Spleen (tissue), 11 donors: ENCODE data around the gene ANKRD37. TPM values are rescaled to one million over a fixed set of nuclear protein-coding genes. Genes with fewer than 3 reads are reported as not detected.

Experiments used
- DNase-seq: peaks from one replicate; pipeline ENCODE4 v3.0.0-alpha.2; 2020
- H3K27ac ChIP-seq, 8 donors: fragments of 200-600 bp; sonication (generic) in 7 of 8; 1 replicate in 4 of 8; 2 replicates in 4 of 8; pipeline versions ENCODE4 v1.5.0 to v1.8.0; 2016 to 2021; ENCODE audit warnings: inconsistent platforms in 4 of 8, mild to moderate bottlenecking in 4 of 8, moderate library complexity in 1 of 8
- H3K27me3 ChIP-seq, 7 donors: fragments of 200-600 bp; sonication (generic) in 6 of 7; replicated peaks in 1 of 7; 1 replicate in 4 of 7; 2 replicates in 3 of 7; pipeline versions ENCODE4 v1.5.0 to v1.8.0; 2016 to 2021; ENCODE audit warnings: inconsistent platforms in 3 of 7, mild to moderate bottlenecking in 1 of 7
- H3K36me3 ChIP-seq, 6 donors: fragments of 200-600 bp; sonication (generic) in 5 of 6; 1 replicate in 4 of 6; 2 replicates in 2 of 6; pipeline versions ENCODE4 v1.5.0 to v1.8.0; 2016 to 2021; ENCODE audit warnings: inconsistent platforms in 2 of 6
- H3K4me1 ChIP-seq, 6 donors: fragments of 200-600 bp; sonication (generic) in 5 of 6; 1 replicate in 3 of 6; 2 replicates in 3 of 6; pipeline versions ENCODE4 v1.5.0 to v1.8.0; 2016 to 2021; ENCODE audit warnings: inconsistent platforms in 3 of 6
- H3K4me3 ChIP-seq, 8 donors: fragments of 200-600 bp; sonication (generic) in 7 of 8; 1 replicate in 4 of 8; 2 replicates in 4 of 8; pipeline versions ENCODE4 v1.5.0 to v1.8.0; 2016 to 2021; ENCODE audit warnings: inconsistent platforms in 4 of 8, mild to moderate bottlenecking in 4 of 8, moderate library complexity in 2 of 8
- H3K9me3 ChIP-seq, 8 donors: fragments of 200-600 bp; sonication (generic) in 7 of 8; 1 replicate in 4 of 8; 2 replicates in 4 of 8; pipeline versions ENCODE4 v1.5.0 to v1.8.0; 2016 to 2021; ENCODE audit warnings: inconsistent platforms in 4 of 8
- CTCF ChIP-seq, 11 experiments: fragments of 200-600 bp in 7 of 11; fragments of 450-650 bp in 4 of 11; sonication (generic) in 4 of 11; IDR thresholded peaks in 8 of 11; conservative IDR thresholded peaks in 3 of 11; 1 replicate in 7 of 11; 2 replicates in 4 of 11; pipeline versions ENCODE4 v1.4.0 to v1.8.0; 2016 to 2021; ENCODE audit warnings: antibody characterized with exemption in 11 of 11, inconsistent platforms in 4 of 11, mild to moderate bottlenecking in 1 of 11
- POLR2A ChIP-seq, 3 donors: fragments of 450-650 bp; IDR thresholded peaks; one replicate each; pipeline ENCODE4 v1.5.1; 2017; ENCODE audit warnings: antibody characterized with exemption in 3 of 3, mild to moderate bottlenecking in 1 of 3
- POLR2AphosphoS5 ChIP-seq, 3 donors: sonication (generic); formaldehyde crosslinking; IDR thresholded peaks; one replicate each; pipeline ENCODE4 v1.5.1; 2017; ENCODE audit warnings: antibody characterized with exemption in 3 of 3
- WGBS, 5 donors: extraction: QIAGEN DNeasy Blood & Tissue Kit in 3 of 5; methylation state at CpG; one replicate each; pipeline versions ENCODE4 v1.1.5 to v1.1.7; 2013 to 2018; 5-methylcytosine and 5-hydroxymethylcytosine counted together
- intact Hi-C: fragments of 100-400 bp; cut with DNase I; formaldehyde crosslinking; loops from one replicate; pipeline ENCODE4 v1.15.0; 2023; ENCODE audit warnings: low total_unique reads
- polyA plus RNA-seq, 3 donors: library from polyadenylated mRNA; stranded (reverse); fragments of 200-250 nt; gene quantifications; one replicate each; pipeline ENCODE4 v1.2.1, GENCODE V29; 2013
- total RNA-seq, 7 donors: library from RNA; depleted of rRNA in 3 of 7; stranded (reverse); fragments of >200 nt in 3 of 7; fragmentation: NEBNext Ultra II Directional in 4 of 7; extraction: Animal tissue kit (Norgen Biotek cat#: 25700) in 4 of 7; gene quantifications; one replicate each; pipeline versions ENCODE4 v1.1.0 to v1.2.1, GENCODE V29; 2016 to 2021
- donor health status: healthy with polysubstance abuse.
- donor health status: DM: no; HTN: no; CAD: no; lungs with moderate emphysema.
- donor health status: DM: no; HTN: no; CAD: no.
- donor health status: Bipolar disorder and iron deficiency.
- donor health status: healthy.
- donor health status: DM: no; HTN: no; CAD: no.
- donor health status: DM: yes; HTN: yes; CAD: no.

Gene ANKRD37
- total and polyA plus RNA-seq, 10 donors = 6.0 to 21.1 (median 9.7) TPM

- no peak for DNase-seq
- Histone ChIP-seq H3K27ac (no peak overlapping the region), H3K9me3 (peaks cover 0 to 12% (median 9%) of the 10 kb centered on the region in 8 donors), H3K4me1 (peaks cover 0 to 14% (median 2%) of the 10 kb centered on the region in 6 donors), H3K36me3 (no peaks in the 10 kb centered on the region), H3K27me3 (peaks cover 0 to 8% (median 0%) of the 10 kb centered on the region in 7 donors), H3K4me3 (no peak overlapping the region)
- TF ChIP-seq POLR2A (IDR thresholded peaks at IDR 0.05) (no peak), POLR2AphosphoS5 (IDR thresholded peaks at IDR 0.05) (no peak), CTCF (IDR thresholded peaks at IDR 0.05 in 8 of 11, conservative IDR thresholded peaks at IDR 0.05 in 3 of 11) (no peak)
- intact Hi-C loops = no loop called here
These were observed 13.9 kb upstream of the ANKRD37 start for GRCh38 chr4:185382754-185383153.

DNA sequence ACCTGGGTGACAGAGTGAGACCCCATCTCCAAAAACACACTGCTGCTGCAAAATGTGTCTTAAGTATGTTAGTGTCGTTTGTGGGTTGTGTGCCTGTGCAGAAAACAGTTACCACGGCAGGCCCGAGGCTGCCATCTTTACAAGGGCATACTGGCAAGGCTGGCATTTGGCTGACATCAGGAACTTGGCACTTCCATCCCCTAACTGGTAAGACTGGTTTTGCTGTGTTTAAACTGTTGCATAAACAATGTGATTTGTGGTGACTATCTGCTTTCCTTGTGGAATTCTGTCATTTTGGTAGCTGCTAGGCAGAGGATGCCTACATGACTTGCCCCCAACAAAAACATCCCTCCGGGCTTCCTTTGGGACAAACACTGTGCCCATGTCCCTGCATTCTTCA is 13.2 kb upstream of the ANKRD37 start:
- peaks cover 0 to 14% (median 2%) of the 10 kb centered on the region in 6 donors for H3K4me1 ChIP-seq
- H3K27me3 ChIP-seq = peaks cover 0 to 8% (median 0%) of the 10 kb centered on the region in 7 donors
- no peak for TF ChIP-seq POLR2A (IDR thresholded peaks at IDR 0.05)
- TF ChIP-seq CTCF (IDR thresholded peaks at IDR 0.05 in 8 of 11, conservative IDR thresholded peaks at IDR 0.05 in 3 of 11) = no peak
- TF ChIP-seq POLR2AphosphoS5 (IDR thresholded peaks at IDR 0.05) = no peak
- whole genome bisulfite sequencing, 5 donors = 78 to 97% (median 90%) methylated on average over 4 of the region's 4 CpGs
- DNase-seq = no peak
- H3K4me3 ChIP-seq = no peak overlapping the region
- intact Hi-C loops = no loop called here
- H3K36me3 ChIP-seq = no peaks in the 10 kb centered on the region
- no peak overlapping the region for H3K27ac ChIP-seq
- H3K9me3 ChIP-seq = peaks cover 0 to 12% (median 9%) of the 10 kb centered on the region in 8 donors

DNA sequence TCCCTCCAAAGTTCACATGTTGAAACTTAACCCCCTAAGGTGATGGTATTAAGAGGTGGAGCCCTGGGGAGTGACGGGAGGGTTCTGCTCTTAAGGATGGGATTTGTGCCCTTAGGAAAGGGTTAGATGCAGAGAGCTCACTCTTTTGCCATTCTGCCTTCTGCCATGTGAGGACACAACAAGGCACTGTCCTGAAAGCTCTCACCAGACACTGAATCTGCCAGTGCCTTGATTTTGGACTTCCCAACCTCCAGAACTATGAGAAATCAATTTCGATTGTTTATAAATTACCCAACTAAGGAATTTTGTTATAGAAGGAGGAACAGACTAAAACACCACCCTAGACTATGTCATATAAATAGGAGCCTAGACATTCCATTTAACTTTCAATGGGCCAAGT is 12.6 kb upstream of the ANKRD37 start:
- H3K36me3 ChIP-seq = no peaks in the 10 kb centered on the region
- peak overlapping the region in 7 of 8 donors; percentile 34 to 83 (median 74) for H3K27ac ChIP-seq

GRCh38 chr4:185384930-185385331 is 11.7 kb upstream of the ANKRD37 start:
- no peaks in the 10 kb centered on the region for H3K36me3 ChIP-seq
- H3K9me3 ChIP-seq = peaks cover 0 to 11% (median 8%) of the 10 kb centered on the region in 8 donors
- H3K27me3 ChIP-seq = peaks cover 0 to 8% (median 0%) of the 10 kb centered on the region in 7 donors
- intact Hi-C loops = no loop called here
- peaks cover 0 to 14% (median 2%) of the 10 kb centered on the region in 6 donors for H3K4me1 ChIP-seq
- DNase-seq = no peak
- peak in 1 of 3 donors; percentile 11 for TF ChIP-seq POLR2A (IDR thresholded peaks at IDR 0.05)
- TF ChIP-seq CTCF (IDR thresholded peaks at IDR 0.05 in 8 of 11, conservative IDR thresholded peaks at IDR 0.05 in 3 of 11) = no peak
- TF ChIP-seq POLR2AphosphoS5 (IDR thresholded peaks at IDR 0.05) = peak in 1 of 3 donors; percentile 64
- H3K27ac ChIP-seq = peak overlapping the region; percentile 28 to 83 (median 77)
- 12 to 26% (median 14%) methylated on average over 10 of the region's 10 CpGs for WGBS, 5 donors
- H3K4me3 ChIP-seq = peak overlapping the region in 1 of 8 donors; percentile 30

More for the DNA sequence above, 12.6 kb upstream of the ANKRD37 start:
- Histone ChIP-seq H3K27me3 (peaks cover 0 to 8% (median 0%) of the 10 kb centered on the region in 7 donors), H3K4me1 (peaks cover 0 to 14% (median 2%) of the 10 kb centered on the region in 6 donors), H3K9me3 (peaks cover 0 to 12% (median 9%) of the 10 kb centered on the region in 8 donors), H3K4me3 (no peak overlapping the region)
- WGBS, 5 donors = 94 to 100% (median 96%) methylated on average over 2 of the region's 2 CpGs
- intact Hi-C loops = no loop called here
- DNase-seq = no peak
- no peak for TF ChIP-seq POLR2AphosphoS5 (IDR thresholded peaks at IDR 0.05)
- no peak for TF ChIP-seq CTCF (IDR thresholded peaks at IDR 0.05 in 8 of 11, conservative IDR thresholded peaks at IDR 0.05 in 3 of 11)
- TF ChIP-seq POLR2A (IDR thresholded peaks at IDR 0.05) = no peak
